Mammary epithelial cell (primary cell): Measurements from ENCODE around the gene ASPDH.

Source experiments
- EZH2 ChIP-seq: IDR thresholded peaks from 2 replicates; pipeline ENCODE4 v1.6.1; 2012; ENCODE audit warnings: low read length, inconsistent platforms, borderline replicate concordance
- TF ChIP-seq, protein P1 (sequence below), 2 donors: IDR thresholded peaks in 1 of 2; conservative IDR thresholded peaks in 1 of 2; 2 replicates each; pipeline ENCODE4 v1.5.1; 2011 to 2012; ENCODE audit warnings: inconsistent platforms in 2 of 2, low read length in 2 of 2, mild to moderate bottlenecking in 2 of 2, control low read depth in 1 of 2, low read depth in 1 of 2; ENCODE audit not compliant: insufficient read depth in 1 of 2; ENCODE audit errors: extremely low read depth in 1 of 2

DNA sequence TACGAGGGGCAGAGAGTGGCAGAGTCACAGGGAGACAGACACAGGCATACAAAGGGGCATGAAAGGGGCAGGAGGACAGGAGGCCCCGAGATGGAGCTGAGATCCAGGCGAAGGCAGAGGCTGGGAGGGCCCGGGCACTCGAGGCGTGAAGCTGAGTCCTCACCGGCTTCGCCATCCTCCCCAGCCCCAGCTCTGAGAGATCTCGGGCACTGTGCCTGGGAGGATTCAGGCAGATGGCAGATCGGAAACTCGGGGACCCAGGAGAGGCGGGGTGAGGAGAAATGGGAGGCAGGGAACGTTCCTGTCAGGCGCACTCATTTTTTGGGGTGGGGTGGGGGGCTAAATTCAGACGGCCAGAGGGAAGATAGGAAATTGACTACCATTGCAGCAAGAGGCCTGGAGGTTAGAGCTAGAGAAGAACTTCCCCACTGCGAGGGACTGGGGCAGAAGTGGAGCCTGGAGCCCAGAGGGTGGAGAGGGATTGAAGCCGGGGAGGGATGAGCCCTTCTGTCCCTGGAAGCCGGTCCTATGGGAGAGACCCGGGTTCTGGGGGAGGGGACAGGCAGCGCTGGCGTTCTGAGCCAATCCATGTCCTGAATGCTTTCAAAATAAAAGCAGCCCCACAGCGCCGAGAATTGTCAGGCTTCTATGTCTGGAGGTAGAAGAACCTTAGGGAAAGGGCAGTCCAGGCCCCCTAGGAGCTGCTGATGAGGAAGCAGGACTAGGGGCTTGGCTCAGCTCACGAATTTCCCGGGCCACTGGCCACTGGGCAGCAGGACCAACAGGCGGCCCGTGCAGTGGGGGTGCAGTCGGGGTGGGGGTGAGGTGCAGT lies 42.0 kb upstream of the ASPDH start:
- TF ChIP-seq, protein P1, sequence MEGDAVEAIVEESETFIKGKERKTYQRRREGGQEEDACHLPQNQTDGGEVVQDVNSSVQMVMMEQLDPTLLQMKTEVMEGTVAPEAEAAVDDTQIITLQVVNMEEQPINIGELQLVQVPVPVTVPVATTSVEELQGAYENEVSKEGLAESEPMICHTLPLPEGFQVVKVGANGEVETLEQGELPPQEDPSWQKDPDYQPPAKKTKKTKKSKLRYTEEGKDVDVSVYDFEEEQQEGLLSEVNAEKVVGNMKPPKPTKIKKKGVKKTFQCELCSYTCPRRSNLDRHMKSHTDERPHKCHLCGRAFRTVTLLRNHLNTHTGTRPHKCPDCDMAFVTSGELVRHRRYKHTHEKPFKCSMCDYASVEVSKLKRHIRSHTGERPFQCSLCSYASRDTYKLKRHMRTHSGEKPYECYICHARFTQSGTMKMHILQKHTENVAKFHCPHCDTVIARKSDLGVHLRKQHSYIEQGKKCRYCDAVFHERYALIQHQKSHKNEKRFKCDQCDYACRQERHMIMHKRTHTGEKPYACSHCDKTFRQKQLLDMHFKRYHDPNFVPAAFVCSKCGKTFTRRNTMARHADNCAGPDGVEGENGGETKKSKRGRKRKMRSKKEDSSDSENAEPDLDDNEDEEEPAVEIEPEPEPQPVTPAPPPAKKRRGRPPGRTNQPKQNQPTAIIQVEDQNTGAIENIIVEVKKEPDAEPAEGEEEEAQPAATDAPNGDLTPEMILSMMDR (conservative IDR thresholded peaks at IDR 0.05 in 1 of 2, IDR thresholded peaks at IDR 0.05 in 1 of 2; ENCODE audit: extremely low read depth in 1 of 2, insufficient read depth in 1 of 2, low read depth in 1 of 2, low read length in 2 of 2) = no peak
- no peak for TF ChIP-seq EZH2
